HL-60 (cell line): ENCODE results near the gene CDK19.

Source experiments
- DNase-seq, 2 experiments: peaks; one replicate each; pipeline ENCODE4 v3.0.0-alpha.2; 2010 to 2020; ENCODE audit warnings: low read depth in 1 of 2, low spot score in 1 of 2
- H3K27ac ChIP-seq: fragments of 250-450 bp; sonication (Bioruptor Pico); replicated peaks from 2 replicates; pipeline ENCODE4 v1.5.1; 2020; ENCODE audit warnings: mild to moderate bottlenecking, moderate library complexity
- H3K27me3 ChIP-seq: fragments of 250-450 bp; sonication (Bioruptor Pico); 2 replicates; pipeline ENCODE4 v1.5.1; 2021; ENCODE audit warnings: mild to moderate bottlenecking, moderate library complexity; ENCODE audit not compliant: insufficient read depth, poor library complexity, severe bottlenecking
- H3K4me3 ChIP-seq: replicated peaks from 2 replicates; pipeline ENCODE4 v1.5.1; 2011; ENCODE audit warnings: mild to moderate bottlenecking, control low read depth, low read length; ENCODE audit not compliant: insufficient read depth
- CTCF ChIP-seq: IDR thresholded peaks from one replicate; pipeline ENCODE4 v1.5.1; 2011; ENCODE audit warnings: low read length, control low read depth, inconsistent platforms; ENCODE audit not compliant: insufficient read depth
- GABPA ChIP-seq: IDR thresholded peaks from 2 replicates; pipeline ENCODE4 v1.6.1; 2012; ENCODE audit warnings: low read depth
- POLR2AphosphoS5 ChIP-seq: IDR thresholded peaks from 2 replicates; pipeline ENCODE4 v1.6.1; 2012; ENCODE audit warnings: low read depth
- REST ChIP-seq: IDR thresholded peaks from 2 replicates; pipeline ENCODE4 v1.6.1; 2012; ENCODE audit warnings: low read depth; ENCODE audit not compliant: insufficient replicate concordance
- SPI1 ChIP-seq: IDR thresholded peaks from 2 replicates; pipeline ENCODE4 v1.6.1; 2012; ENCODE audit warnings: low read depth, mild to moderate bottlenecking, borderline replicate concordance

Gene CDK19

GRCh38 chr6:110687326-110687725 is 127.9 kb downstream of the CDK19 start:
- H3K27ac ChIP-seq = no peak overlapping the region
- no peak for DNase-seq
- no peak for TF ChIP-seq GABPA
- peak; percentile 29; the same call in 1 of the 2 replicates for TF ChIP-seq SPI1
- no peak overlapping the region for H3K4me3 ChIP-seq
- H3K27me3 ChIP-seq = no peaks in the 10 kb centered on the region

GRCh38 chr6:110683241-110683640 is 132.0 kb downstream of the CDK19 start:
- no peaks in the 10 kb centered on the region for H3K27me3 ChIP-seq
- TF ChIP-seq SPI1 = no peak
- no peak for TF ChIP-seq GABPA
- no peak for TF ChIP-seq POLR2AphosphoS5
- TF ChIP-seq CTCF = no peak
- no peak for TF ChIP-seq REST
- no peak for DNase-seq
- no peak overlapping the region for H3K27ac ChIP-seq
- no peak overlapping the region for H3K4me3 ChIP-seq

- H3K27me3 ChIP-seq = no peaks in the 10 kb centered on the region
- no peak overlapping the region for H3K4me3 ChIP-seq
- DNase-seq = peak; percentile 50 to 91
- TF ChIP-seq REST (no peak), CTCF (peak; percentile 41), POLR2AphosphoS5 (no peak)
- H3K27ac ChIP-seq = peak overlapping the region; percentile 25; the same call in 1 of the 2 replicates
Observed at GRCh38 chr6:110682460-110682853, 132.8 kb downstream of the CDK19 start.

- Histone ChIP-seq H3K27me3 (no peaks in the 10 kb centered on the region), H3K27ac (no peak overlapping the region), H3K4me3 (no peak overlapping the region)
- no peak for TF ChIP-seq POLR2AphosphoS5
- TF ChIP-seq GABPA = no peak
- TF ChIP-seq REST = no peak
- TF ChIP-seq SPI1 = no peak
- no peak for TF ChIP-seq CTCF
- no peak for DNase-seq
Observed at GRCh38 chr6:110681543-110682459, 133.5 kb downstream of the CDK19 start.
